Nucleus accumbens (tissue), 56 donors: ENCODE results near the gene ARSJ.
"Not testable (repeated sequence)": the region's sequence is repeated elsewhere in the genome, so short reads cannot be mapped to it uniquely, and the experiment has no call there.

Experiments used
- DNase-seq, 56 donors: peaks; one replicate each; lab custom pipeline; 2025; lab: John Stamatoyannopoulos, UW

Gene ARSJ

DNA sequence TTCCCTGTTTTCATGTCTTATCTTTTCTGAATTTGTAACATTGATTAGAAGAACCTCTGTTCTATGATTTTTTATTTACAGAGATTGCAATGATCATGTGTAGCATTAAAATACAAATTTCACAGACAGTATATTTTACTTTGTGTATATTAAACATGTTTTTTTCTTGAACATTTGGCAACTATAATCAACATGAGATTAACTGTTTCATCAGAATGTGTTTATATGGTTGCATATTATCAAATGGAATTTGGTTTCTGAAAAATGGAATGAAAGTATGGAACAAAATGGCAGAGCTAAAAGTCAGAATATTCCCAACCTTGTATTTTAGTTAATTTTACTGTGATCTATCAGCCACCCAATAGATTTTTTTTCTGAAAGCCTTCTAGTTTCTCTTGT, 19.9 kb downstream of the ARSJ start:
- DNase-seq, result no peak

DNA sequence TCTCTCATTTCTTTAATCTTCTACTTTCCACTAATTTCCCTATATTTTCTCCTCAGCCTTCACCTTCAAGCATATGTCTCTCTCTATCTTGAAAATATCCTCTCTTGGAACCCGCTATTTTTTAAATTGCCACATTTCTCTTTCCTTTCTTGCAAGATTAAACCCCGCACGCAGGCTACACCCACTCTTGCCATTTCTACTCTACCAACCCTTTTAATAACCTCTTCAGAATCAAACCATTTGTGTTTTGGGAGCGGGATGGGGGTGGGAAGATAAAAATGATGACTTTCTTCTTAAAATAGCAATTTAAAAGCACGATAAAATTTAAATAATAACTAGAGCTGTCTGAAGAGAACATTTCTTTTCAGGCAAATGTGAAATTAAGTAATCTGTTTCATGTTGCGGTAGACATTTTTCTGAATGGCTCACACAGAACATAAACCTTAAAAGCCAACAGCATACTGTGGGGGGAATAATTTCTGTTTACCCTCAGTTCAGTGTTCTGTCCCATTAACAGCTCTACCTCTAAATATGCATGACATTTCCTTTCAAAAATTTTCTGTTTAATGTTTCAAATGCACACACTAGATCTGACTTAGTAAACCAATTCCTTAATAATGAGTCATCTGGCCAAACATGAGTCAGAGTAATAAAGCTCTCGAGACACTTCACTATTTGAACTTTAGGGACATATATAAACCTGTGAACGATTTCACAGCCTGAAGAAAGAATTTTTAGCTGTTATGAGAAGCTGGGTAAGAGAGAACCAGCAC, 20.5 kb downstream of the ARSJ start:
- peak in 20 of 56 donors; percentile 2 to 69 (median 18) for DNase-seq

DNA sequence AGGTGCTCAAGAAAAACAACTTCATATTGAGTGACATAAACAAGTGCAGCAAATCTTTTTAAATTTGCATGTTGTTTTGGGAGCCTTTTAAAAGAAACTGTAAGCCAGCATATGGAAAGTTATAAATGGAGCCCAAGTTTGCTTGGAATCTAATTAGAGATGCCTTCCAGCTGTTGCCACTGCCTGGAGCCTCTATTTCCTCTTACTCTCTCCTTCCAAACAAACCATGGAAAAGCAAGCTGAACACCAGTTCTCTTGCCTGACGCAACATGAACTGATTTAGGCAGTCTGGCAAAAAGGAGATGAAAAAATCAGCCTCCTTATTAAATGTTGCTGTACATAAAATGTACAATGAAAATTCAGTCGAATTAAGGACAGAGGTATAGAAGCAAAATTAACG, 21.5 kb downstream of the ARSJ start:
- DNase-seq, result no peak

DNA sequence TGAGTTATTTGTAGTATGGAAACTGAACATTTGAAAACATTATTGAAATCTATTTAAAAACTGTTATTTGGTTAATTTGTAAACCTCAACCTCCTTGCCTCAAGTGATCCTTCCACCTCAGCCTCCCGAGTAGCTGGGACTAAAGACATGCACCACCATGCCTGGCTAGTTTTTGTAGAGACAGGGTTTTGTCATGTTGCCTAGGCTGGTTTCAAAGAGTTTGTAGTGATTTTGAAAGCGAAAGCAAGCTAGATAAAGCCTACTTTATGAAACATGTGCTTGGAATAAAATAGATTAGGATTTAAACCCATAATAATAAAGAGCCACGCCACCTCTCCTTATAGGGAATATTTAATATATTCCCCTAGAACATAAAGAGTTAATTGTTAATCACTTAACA, 23.5 kb downstream of the ARSJ start:
- no peak for DNase-seq

DNA sequence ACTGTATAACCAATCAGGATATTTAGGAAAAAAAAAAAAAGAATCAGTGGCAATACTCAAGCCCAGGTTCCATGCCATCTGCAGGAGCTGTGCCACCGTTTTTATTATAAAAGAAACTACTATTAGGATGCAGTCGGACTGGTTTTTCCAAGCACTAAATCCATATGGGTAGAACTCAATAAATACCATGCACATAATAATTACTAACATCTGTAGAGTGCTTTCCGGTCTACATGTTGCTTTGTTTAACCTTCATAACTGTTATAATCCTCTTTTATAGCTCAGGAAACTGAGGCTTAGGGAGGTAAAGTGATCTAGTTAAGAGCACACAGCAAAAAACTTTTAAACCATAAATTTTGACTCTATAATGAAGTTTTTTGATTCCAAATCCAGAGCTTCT, 24.0 kb downstream of the ARSJ start:
- DNase-seq, result no peak

DNA sequence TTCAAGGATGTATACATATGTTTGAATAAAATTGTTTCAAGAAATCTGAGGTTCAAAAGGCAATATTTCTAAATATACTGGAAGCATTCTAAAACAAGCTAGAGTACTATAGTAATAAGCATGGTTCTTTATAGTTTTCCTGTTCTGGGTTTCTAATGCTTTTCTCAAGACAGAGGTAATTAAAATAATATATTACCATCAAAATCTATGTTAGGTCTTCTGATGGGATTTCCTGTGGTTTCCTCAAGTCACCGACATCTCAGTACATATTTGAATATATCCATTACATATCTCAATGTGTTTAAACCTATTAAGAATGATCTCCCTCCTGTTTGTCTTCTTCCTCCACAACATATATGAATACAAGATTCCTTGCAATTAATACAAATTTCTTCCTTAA, 25.6 kb downstream of the ARSJ start:
- no peak for DNase-seq

DNA sequence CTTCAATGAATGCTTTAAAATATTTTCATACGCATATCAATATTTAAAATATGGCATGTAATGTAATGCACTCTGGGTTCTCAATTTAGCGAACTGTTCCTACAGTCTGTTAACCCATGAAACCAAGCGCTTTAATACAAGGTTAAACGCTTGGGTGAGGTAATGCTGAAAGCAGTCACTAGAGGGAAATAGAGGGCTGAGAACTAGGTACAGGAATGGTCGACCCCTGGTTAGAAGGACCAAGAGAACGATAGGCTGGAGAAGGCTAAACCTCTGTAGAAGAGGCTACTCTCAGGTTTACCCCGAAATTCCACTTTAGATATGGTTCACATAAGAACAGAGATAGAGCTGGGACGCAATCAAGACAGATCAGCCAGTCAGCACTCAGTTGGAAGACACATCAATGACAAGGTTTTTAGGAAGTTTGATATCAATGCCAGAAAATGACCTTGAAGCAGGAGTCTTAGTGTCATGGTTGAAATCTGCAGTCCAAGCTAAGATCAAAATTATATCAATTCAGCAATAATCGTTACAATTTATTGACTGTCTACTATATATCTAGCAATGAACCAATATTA, 26.9 kb downstream of the ARSJ start:
- no peak for DNase-seq

DNA sequence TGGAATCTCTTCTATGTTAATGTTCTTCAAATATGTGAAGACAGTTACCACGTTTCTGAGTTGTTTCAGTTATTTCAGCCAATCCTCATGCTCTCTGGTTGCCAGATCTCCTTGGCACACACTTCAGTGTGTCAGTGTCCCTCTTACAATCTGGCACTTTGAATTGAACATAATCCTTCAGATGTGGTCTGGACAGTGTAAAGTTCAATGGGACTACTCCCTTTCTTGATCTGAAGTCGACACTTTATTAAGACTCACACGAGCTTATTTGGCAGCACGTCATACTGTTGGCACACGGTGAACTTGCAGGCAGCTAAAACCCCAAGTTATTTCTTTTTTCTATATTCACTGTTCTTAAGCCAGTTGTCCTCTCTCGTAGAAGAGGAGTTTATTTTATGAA, 28.2 kb downstream of the ARSJ start:
- DNase-seq, result no peak

DNA sequence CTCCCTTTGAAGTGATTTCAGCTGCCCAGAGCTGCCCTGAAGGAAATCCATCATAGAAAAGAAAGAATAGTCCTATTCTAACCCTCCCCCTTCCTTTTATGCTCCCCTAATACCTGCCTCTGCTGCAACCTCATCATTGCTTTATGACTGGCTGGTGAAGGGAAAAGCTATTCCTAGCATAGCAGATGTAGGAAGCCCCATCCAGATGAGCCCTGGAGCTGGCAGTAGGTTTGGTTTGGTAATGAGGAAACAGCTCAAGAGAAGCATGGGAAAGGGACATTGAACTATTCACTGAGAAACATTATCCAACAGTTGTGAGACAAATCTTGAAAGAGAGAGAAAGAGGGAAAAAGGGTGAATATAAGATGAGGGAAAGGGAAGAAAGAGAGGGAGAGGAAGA, 29.2 kb downstream of the ARSJ start:
- no peak for DNase-seq

DNA sequence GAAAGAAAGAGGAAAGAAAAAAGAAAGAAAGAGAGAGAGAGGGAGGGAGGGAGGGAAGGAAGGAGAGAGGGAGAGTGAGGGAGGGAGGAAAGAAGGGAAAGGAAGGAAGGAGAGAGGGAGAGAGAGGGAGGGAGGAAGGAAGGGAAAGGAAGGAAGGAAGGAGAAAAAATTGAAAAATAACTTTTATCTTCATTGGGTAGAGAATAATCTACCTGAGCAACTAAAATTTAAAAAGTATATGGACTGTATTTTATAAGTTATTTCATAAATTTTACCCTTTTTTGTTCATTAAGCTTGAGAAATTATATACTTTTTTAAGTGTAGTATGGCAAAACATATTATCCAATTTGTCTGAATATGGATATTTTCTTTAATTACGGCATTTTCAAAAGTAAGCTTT, 32.0 kb downstream of the ARSJ start:
- DNase-seq, result no peak

DNA sequence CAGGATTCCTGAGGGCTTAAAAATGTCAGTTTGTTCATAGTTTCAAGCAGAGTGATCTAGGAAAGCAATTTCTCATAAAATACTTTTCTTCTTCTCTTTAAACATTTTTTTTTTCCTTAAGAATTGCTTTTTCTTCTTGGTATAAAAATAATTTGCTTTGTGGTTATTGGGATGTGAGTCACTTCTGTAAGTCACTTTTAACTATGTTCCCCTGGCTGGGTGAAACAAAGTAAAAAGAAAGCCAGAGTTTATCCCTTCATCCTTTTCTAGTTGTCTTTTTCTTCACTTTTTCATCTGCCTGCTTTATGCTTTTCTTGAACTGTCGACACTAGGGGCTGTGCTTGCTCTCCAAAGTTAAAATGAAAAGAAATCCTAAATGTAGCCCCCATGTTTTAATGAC, 33.5 kb downstream of the ARSJ start:
- no peak for DNase-seq

DNA sequence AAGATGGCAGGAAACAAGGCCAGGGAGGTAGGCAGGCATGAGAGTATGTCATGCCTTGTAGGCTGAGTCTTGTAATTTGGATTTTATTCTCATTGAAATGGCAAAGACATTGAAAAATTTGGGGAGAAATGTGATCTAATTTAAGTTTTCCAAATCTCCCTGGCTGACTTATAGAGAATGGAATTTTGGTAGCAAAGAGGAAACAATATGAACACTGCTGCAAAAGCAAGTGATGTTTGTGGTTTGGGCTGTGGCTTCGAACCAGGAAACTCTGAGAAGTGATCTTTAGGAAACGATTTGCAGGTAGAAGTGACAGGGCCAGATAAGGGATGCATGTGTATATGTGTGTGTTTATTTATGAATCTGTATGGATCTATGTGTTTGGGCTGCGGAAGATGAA, 35.6 kb downstream of the ARSJ start:
- no peak for DNase-seq

DNA sequence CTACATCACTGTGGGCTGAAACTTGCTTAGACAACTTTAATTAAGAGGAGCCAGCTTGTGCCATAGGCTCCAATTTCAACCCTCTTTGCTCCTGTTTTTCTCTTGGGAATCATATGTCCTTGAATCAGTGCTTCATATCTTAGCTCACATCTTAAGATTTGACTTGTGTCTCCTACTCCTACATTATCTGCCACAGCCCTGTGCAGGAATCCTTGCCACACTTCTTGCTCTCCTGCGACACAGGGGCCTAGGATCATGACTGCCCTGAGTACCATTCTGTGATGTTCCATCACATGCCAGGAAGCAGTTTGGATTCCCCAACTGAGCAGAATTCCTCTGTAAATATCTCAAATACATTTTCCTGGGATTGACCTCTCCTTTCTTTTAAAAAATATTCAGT, 36.4 kb downstream of the ARSJ start:
- no peak for DNase-seq

DNA sequence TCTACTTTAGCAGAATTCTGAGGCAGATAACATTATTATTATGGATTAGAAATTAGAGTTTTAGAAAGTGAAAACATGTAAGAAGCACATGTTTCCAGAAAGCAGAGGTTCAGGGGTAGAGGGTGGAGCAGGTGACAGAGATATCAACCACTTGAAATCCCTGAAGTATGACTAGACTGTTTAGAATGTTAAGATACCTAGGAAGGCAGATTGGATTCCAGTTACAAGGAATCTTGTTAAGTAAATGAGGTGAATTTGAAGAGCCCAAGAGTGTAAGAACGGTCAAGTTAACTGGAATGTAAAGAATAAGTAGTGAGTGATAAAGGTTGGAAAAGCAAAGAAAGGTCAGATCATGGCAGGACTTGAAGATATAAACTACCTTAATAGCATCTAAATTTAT, 37.6 kb downstream of the ARSJ start:
- DNase-seq, result no peak

DNA sequence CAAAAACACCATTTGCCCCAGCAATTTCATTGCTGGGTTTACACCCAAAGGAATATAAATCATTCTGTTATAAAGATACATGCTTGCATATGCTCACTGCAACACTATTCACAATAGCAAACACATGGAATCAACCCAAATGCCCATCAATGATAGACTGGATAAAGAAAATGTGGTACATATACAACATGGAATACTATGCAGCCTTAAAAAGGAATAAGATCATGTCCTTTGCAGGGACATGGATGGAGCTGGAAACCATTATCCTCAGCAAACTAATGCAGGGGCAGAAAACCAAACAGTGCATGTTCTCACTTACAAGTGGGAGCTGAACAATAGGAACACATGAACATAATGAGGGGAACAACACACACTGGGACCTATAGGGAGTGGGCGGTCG, 39.3 kb downstream of the ARSJ start:
- not testable (repeated sequence) for DNase-seq

DNA sequence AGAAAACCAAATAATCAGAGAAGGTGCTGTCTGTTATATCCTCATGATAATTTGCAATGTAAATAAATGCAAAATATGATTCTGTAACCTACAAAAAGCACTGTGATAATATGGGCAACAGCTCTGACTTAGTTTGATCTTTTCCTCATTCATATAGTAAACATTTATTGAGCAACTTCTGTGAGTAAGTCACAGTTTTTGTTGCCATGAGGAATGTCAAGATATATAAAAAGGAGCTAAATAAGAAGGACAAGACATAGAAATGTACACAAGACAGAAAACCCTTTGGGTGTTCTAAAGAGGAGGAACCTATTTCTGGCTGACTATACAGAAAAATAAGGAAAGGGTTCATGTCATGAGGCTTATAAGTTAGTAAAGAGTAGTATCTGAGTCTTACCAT, 44.3 kb downstream of the ARSJ start:
- no peak for DNase-seq

DNA sequence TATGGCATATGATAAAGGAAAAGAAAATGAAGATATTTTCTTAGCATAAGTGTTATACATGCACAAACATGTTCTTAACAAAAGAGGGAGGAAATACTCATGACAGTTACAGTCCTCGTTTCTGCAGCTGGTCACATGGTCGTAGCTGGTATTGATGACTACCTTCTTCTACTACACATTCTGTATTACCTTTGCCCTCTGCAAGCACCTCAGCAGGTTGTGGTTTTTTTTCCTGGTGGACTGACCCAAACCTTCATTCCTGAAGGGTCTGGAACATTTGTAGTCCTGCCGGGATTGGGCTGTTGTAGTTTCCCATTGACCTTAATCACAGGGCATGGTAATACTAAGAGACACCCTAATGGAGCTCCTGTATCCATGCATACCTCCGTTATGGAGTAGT, 54.7 kb downstream of the ARSJ start:
- not testable (repeated sequence) for DNase-seq

DNA sequence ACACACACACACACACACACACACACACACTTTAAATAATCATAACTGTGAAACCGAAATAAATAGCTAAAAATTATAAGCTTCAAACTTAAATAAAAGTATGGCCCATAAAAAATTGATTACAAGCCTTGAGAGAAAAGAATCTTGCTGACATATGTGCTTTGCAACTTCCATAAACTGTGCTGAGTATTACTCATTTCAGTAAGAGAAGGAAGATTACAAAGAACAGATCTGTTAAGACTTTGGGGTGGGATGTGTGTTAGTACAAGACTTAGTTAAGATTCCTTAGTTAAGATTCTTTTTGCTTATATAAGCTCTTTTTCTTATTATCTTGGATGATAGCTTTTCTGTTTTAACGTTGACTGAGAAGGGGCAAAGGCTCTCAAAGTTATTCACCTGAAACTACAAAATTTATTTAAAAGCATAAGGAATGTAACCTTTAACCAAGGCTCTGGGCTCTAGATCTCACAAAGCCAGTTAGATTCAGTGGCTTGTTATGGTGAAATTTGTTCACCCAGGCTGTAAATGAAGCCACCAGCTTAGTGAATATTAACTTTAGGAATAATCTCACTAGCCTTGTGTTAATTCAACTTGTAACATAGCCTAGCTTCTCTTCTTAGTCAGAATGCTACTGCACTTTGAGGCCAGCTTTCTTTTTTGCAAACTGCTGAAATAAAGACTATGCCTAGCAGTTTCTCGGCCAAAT, 58.2 kb downstream of the ARSJ start:
- DNase-seq, result no peak

DNA sequence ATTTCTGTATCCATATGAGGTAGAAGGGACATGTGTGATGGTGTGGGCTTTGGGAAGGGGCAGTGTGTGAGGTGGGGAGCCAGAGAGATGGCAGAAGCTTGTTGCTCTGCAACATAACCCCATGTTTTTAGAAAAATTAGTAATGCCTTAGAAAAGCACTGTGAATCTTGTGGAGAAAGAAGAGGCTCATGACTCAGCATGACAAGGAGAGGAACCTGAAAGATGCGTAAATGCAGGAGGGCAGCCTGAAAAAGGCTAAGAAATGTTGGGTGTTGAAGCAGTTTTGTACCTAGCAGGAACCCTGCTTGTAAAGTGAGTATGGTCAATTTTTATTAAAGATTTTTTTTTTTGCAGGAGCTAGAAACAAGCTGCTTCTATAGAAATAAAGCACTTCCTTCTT, 59.8 kb downstream of the ARSJ start:
- no peak for DNase-seq

DNA sequence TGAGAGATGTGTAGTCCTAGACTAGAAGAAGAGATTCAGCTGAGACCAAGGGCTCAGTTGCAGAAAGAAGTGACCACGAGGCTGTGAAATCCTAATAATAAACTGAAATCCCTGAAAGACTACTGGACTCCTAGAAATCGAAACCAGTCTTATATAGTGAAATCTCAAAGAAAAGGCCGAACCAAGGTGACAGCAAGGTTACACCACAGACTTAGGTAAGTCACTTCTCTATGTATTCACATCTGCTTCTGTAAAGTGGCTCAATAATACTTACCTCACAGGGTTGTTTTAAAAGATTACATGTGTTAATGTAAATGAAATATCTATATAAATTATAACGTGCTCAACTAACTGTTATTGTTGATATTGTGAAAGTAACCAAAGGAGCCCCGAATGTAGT, 60.3 kb downstream of the ARSJ start:
- DNase-seq, result no peak

DNA sequence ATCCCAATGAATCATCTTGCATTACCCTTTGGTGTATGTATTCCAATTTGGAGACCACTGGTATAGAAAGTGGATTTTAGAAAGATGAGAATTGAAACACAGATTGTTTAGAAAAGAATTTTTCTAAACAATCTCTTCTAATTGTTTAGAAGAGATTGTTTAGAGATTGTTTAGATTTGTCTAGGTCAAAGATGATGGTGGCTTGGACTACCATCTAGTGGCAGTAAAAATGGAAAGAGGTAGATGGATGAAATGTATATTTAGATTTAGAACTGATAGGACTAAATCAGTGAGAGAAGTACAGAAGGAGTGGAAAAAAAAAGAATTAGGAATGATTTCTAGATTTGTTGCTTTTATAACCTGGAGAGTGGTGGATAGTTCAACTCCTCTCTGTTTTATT, 70.6 kb downstream of the ARSJ start:
- no peak for DNase-seq

DNA sequence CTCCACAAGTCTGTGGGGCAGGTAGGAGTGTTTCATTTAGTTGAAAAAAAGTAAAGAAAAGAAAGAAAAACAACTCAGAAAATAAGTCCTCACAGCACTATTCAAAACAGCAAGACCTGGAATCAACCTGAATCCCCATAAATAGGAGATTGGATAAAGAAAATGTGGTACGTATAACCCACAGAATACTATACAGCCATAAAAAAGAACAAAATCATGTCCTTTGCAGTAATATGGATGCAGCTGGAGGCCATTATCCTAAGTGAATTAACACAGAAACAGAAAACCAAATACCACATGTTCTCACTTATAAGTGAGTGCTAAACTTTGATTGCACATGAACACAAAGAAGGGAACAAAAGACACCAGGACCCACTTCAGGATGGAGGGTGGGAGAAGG, 71.9 kb downstream of the ARSJ start:
- no peak for DNase-seq
